Left lung (tissue), 10 donors: Measurements from ENCODE around the gene ARFRP1. TPM values are rescaled to one million over a fixed set of nuclear protein-coding genes. Genes with fewer than 3 reads are reported as not detected.

ENCODE experiments used
- ATAC-seq: fragments of 200-7000 bp; cut with Tn5 transposase; one replicate; pipeline ENCODE4 v1.9.1; 2020; ENCODE audit warnings: moderate library complexity
- DNase-seq, 4 donors: peaks; one replicate each; pipeline ENCODE4 v3.0.0-alpha.2; 2013 to 2020
- H3K27ac ChIP-seq, 2 donors: fragments of 200-600 bp; sonication (generic) in 1 of 2; one replicate each; pipeline versions ENCODE4 v1.5.0 to v1.8.0; 2020 to 2021
- H3K27me3 ChIP-seq, 2 donors: fragments of 200-600 bp; sonication (generic) in 1 of 2; one replicate each; pipeline versions ENCODE4 v1.5.0 to v1.8.0; 2020 to 2021
- H3K36me3 ChIP-seq, 2 donors: fragments of 200-600 bp; sonication (generic) in 1 of 2; one replicate each; pipeline versions ENCODE4 v1.5.0 to v1.8.0; 2020 to 2021
- H3K4me1 ChIP-seq, 2 donors: fragments of 200-600 bp; one replicate each; pipeline ENCODE4 v1.8.0; 2021
- H3K4me3 ChIP-seq, 2 donors: fragments of 200-600 bp; sonication (generic) in 1 of 2; one replicate each; pipeline versions ENCODE4 v1.5.0 to v1.8.0; 2020 to 2021; ENCODE audit warnings: mild to moderate bottlenecking in 1 of 2
- H3K9me3 ChIP-seq, 2 donors: fragments of 200-600 bp; sonication (generic) in 1 of 2; one replicate each; pipeline versions ENCODE4 v1.5.0 to v1.8.0; 2020 to 2021
- intact Hi-C, 2 donors: fragments of 100-400 bp; cut with DNase I; formaldehyde crosslinking; loops; one replicate each; pipeline versions ENCODE4 v1.11.2 to v1.14.2; 2022
- polyA plus RNA-seq, 6 donors: library from polyadenylated mRNA; unstranded; fragments of 120-200 nt; gene quantifications; one replicate each; pipeline ENCODE4 v1.2.1, GENCODE V29; 2013; ENCODE audit not compliant: insufficient read length in 6 of 6
- total RNA-seq, 2 donors: library from RNA; stranded (reverse); fragmentation: NEBNext Ultra II Directional; extraction: Animal tissue kit (Norgen Biotek cat#: 25700); gene quantifications; one replicate each; pipeline ENCODE4 v1.2.1, GENCODE V29; 2021
- TF ChIP-seq, protein P1 (sequence below), 2 donors: fragments of 200-600 bp; sonication (generic) in 1 of 2; IDR thresholded peaks; one replicate each; pipeline versions ENCODE4 v1.5.0 to v1.8.0; 2021; ENCODE audit warnings: antibody characterized with exemption in 2 of 2
- donor health status: DM: no; HTN: yes; CAD: no.
- donor health status: DM: no; HTN: no; CAD: no.

ARFRP1 gene
- total and polyA plus RNA-seq, 8 donors: 29.1 to 46.9 (median 32.8) TPM

- Histone ChIP-seq H3K27ac (peak overlapping the region in 1 of 2 donors; percentile 41), H3K36me3 (peaks cover 0 to 60% of the 10 kb centered on the region in 2 donors), H3K4me1 (peaks cover 31 to 48% of the 10 kb centered on the region in 2 donors), H3K4me3 (peak overlapping the region in 1 of 2 donors; percentile 43), H3K9me3 (no peaks in the 10 kb centered on the region), H3K27me3 (peaks cover 0 to 26% of the 10 kb centered on the region in 2 donors)
- ATAC-seq (no peak), DNase-seq (peak in 1 of 4 donors; percentile 76)
- intact Hi-C loops: no loop called here
- TF ChIP-seq, protein P1, sequence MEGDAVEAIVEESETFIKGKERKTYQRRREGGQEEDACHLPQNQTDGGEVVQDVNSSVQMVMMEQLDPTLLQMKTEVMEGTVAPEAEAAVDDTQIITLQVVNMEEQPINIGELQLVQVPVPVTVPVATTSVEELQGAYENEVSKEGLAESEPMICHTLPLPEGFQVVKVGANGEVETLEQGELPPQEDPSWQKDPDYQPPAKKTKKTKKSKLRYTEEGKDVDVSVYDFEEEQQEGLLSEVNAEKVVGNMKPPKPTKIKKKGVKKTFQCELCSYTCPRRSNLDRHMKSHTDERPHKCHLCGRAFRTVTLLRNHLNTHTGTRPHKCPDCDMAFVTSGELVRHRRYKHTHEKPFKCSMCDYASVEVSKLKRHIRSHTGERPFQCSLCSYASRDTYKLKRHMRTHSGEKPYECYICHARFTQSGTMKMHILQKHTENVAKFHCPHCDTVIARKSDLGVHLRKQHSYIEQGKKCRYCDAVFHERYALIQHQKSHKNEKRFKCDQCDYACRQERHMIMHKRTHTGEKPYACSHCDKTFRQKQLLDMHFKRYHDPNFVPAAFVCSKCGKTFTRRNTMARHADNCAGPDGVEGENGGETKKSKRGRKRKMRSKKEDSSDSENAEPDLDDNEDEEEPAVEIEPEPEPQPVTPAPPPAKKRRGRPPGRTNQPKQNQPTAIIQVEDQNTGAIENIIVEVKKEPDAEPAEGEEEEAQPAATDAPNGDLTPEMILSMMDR (IDR thresholded peaks at IDR 0.05): no peak
These were observed 30.3 kb upstream of the ARFRP1 start for GRCh38 chr20:63737945-63738686.

DNA sequence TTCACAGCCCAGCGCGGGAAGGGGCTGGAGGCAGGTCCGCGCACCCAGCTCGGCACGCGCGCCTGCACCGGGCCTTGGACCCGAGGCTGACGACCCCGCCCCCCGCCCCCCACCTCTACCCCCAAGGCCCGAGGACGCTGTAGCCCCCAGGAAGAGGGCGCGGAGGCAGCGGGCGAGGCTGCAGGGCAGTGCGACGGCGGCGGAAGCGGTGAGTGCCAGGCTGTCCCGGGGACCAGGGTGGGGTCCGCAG, 29.8 kb upstream of the ARFRP1 start:
- H3K36me3 ChIP-seq: peaks cover 0 to 57% of the 10 kb centered on the region in 2 donors
- intact Hi-C loops: no loop called here
- TF ChIP-seq, protein P1 (IDR thresholded peaks at IDR 0.05): no peak
- H3K9me3 ChIP-seq: no peaks in the 10 kb centered on the region
- ATAC-seq (no peak), DNase-seq (no peak)
- H3K4me1 ChIP-seq: peaks cover 31 to 48% of the 10 kb centered on the region in 2 donors
- H3K27ac ChIP-seq: peak overlapping the region in 1 of 2 donors; percentile 41
- peaks cover 0 to 26% of the 10 kb centered on the region in 2 donors for H3K27me3 ChIP-seq
- peak overlapping the region in 1 of 2 donors; percentile 43 for H3K4me3 ChIP-seq

DNA sequence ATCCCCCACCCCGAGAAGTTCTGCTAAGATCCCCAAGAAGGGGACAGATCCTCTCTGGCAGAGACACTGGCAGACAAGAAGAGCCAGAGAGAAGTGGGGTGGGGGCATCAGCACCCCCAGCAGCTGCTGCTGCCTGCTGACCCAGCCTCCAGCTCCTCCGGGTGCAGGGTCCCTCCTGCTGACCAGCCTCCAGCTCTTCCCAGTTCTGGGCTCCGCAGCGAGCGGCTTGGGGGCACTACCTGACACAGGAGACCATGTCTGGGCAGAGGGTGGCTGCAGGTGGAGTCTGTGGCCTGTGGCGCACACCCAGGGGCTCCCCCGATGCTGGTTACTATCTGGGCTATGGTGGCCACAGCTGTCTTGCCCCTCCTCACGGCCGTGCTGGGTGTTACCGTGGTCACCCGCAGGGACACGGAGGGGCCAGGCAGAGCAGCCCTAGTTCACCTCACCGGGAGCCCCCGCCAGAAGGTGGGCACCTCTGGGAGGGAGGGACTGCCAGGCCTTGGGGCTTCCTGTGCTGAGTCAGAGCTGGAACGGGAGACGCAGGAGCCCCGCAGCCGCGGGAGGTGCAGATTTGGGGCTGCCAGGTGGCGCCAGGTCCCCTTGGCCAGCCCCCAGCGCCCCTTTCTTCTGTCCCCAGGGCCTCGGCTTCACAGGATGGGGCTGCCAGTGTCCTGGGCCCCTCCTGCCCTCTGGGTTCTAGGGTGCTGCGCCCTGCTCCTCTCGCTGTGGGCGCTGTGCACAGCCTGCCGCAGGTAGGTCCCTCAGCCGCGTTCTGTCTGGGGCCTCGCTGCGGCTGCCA, 29.3 kb upstream of the ARFRP1 start:
- DNase-seq: peak in 1 of 4 donors; percentile 80
- no peaks in the 10 kb centered on the region for H3K9me3 ChIP-seq
- ATAC-seq: no peak
- intact Hi-C loops: no loop called here
- H3K27ac ChIP-seq: peak overlapping the region in 1 of 2 donors; percentile 41
- peak overlapping the region in 1 of 2 donors; percentile 43 for H3K4me3 ChIP-seq
- H3K4me1 ChIP-seq: peaks cover 31 to 46% of the 10 kb centered on the region in 2 donors
- H3K36me3 ChIP-seq: peaks cover 0 to 51% of the 10 kb centered on the region in 2 donors
- peaks cover 0 to 26% of the 10 kb centered on the region in 2 donors for H3K27me3 ChIP-seq
- TF ChIP-seq, protein P1 (IDR thresholded peaks at IDR 0.05): no peak

DNA sequence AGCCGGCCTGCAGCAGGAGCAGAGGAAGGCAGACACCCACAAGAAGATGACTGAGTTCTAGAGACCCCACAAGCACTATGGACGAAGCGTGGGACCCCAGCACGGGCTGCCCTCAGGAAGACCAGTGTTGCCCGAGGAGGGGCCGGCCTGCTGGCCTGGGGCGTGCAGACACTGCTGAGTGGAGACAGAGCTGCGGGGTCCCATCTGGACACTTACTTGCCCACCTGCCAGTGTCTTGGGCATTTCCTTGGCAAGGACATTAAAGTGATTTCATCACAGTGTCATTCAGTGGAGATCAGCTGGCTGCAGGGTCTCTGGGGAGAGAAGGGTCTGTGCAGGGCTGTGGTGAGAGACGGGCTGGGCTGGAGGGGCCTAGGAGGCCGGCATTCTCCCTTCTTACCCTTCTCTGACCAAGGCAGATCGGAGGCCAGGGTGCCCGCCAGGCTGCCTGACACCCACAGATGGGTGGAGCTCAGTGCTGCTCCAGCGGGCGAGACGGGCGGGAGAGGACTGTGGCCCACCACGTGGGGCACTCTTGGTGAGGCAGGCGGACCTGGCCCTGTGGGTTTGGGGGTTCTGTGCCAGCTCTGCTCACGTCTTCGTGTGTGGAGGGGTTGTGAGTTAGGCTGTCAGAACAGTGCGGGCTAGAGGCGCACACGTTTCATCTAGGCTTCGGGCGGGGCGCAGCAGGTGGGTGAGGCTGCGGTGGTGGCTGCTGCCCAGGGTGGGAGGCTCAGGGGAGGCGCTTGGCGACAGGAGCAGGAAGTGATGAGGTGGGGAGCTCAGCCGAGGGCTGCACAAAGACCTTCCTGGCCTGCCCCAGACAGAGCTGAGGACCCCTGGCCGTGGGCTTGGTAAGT, 28.3 kb upstream of the ARFRP1 start, which contains the start of gene LIME1:
Gene LIME1, plus strand, starts transcription at position 806 of the 860 bp plus-strand sequence. CDS start 886 bp downstream, outside the sequence.
- Histone ChIP-seq H3K4me3 (peak within 1 kb of the TSS in 1 of 2 donors; percentile 43), H3K36me3 (peaks cover 0 to 43% of the 10 kb centered on the region in 2 donors), H3K27ac (peak within 1 kb of the TSS in 1 of 2 donors; percentile 41), H3K27me3 (peaks cover 0 to 26% of the 10 kb centered on the region in 2 donors), H3K9me3 (no peaks in the 10 kb centered on the region), H3K4me1 (peaks cover 23 to 36% of the 10 kb centered on the region in 2 donors)
- intact Hi-C loops: no loop called here
- DNase-seq: peak in 1 of 4 donors; percentile 81
- TF ChIP-seq, protein P1 (IDR thresholded peaks at IDR 0.05): no peak
- ATAC-seq: no peak
